WTC11 (cell line): ENCODE measurements around the gene TMEM178B. TPM values are rescaled to one million over a fixed set of nuclear protein-coding genes. Genes with fewer than 3 reads are reported as not detected.

Experiments
- ATAC-seq: fragments of 200-7000 bp; cut with Tn5 transposase; 2 replicates; pipeline ENCODE4 v1.10.0; 2021; ENCODE audit warnings: mild to moderate bottlenecking, moderate library complexity
- CTCF ChIA-PET: fragments of 300-600 bp; sonication (Branson Sonifier 250); formaldehyde crosslinking; loops from one replicate; lab custom pipeline; 2021; ENCODE audit warnings: antibody characterized with exemption; lab: Charles Lee
- POLR2A ChIA-PET: fragments of 350-600 bp; sonication (Branson Sonifier 250); formaldehyde crosslinking; loops from one replicate; lab custom pipeline; 2021; ENCODE audit warnings: antibody characterized with exemption; lab: Charles Lee
- DNase-seq: peaks from one replicate; pipeline ENCODE4 v3.0.0; 2021; ENCODE audit warnings: low spot score
- H3K27ac Mint-ChIP-seq: 2 replicates; pipeline ENCODE4 v1.8.0; 2021; ENCODE audit warnings: mixed read lengths
- H3K27me3 Mint-ChIP-seq: 2 replicates; pipeline ENCODE4 v1.8.0; 2021; ENCODE audit warnings: low read depth, mild to moderate bottlenecking, moderate library complexity, mixed read lengths
- H3K36me3 Mint-ChIP-seq: 2 replicates; pipeline ENCODE4 v1.8.0; 2021; ENCODE audit warnings: mixed read lengths
- H3K4me1 Mint-ChIP-seq: 2 replicates; pipeline ENCODE4 v1.8.0; 2022; ENCODE audit warnings: mixed read lengths
- H3K4me3 Mint-ChIP-seq: 2 replicates; pipeline ENCODE4 v1.8.0; 2021; ENCODE audit warnings: mild to moderate bottlenecking, moderate library complexity, mixed read lengths
- H3K9me3 Mint-ChIP-seq: 2 replicates; pipeline ENCODE4 v1.8.0; 2021; ENCODE audit warnings: mixed read lengths
- ATF1 ChIP-seq: sonication (generic); formaldehyde crosslinking; IDR thresholded peaks from 2 replicates; pipeline ENCODE4 v1.8.1; 2023; ENCODE audit warnings: mild to moderate bottlenecking, moderate library complexity, missing genetic modification reagents
- CTCF ChIP-seq: fragments of 200-600 bp; IDR thresholded peaks from 2 replicates; pipeline ENCODE4 v1.8.0; 2022; ENCODE audit warnings: antibody characterized with exemption
- E2F4 ChIP-seq: sonication (generic); formaldehyde crosslinking; IDR thresholded peaks from 2 replicates; pipeline ENCODE4 v1.8.1; 2022; ENCODE audit warnings: low read depth, mild to moderate bottlenecking, moderate library complexity, missing genetic modification reagents, borderline replicate concordance
- FOXJ3 ChIP-seq: sonication (generic); formaldehyde crosslinking; IDR thresholded peaks from 2 replicates; pipeline ENCODE4 v1.9.0; 2021; ENCODE audit warnings: missing genetic modification reagents, mild to moderate bottlenecking, borderline replicate concordance
- FOXK1 ChIP-seq: sonication (generic); formaldehyde crosslinking; IDR thresholded peaks from 2 replicates; pipeline ENCODE4 v1.8.0; 2022; ENCODE audit warnings: mild to moderate bottlenecking, moderate library complexity, missing genetic modification reagents
- GABPB1 ChIP-seq: sonication (generic); formaldehyde crosslinking; IDR thresholded peaks from 2 replicates; pipeline ENCODE4 v1.8.1; 2023; ENCODE audit warnings: mild to moderate bottlenecking, missing genetic modification reagents
- HMGA2 ChIP-seq: fragments of 250-450 bp; sonication (Bioruptor Pico); IDR thresholded peaks from 2 replicates; pipeline ENCODE4 v1.4.0; 2021; ENCODE audit warnings: mild to moderate bottlenecking, moderate library complexity
- NFYB ChIP-seq: sonication (generic); formaldehyde crosslinking; conservative IDR thresholded peaks from 2 replicates; pipeline ENCODE4 v1.8.0; 2022; ENCODE audit warnings: low read depth, missing genetic modification reagents
- PREB ChIP-seq: sonication (generic); formaldehyde crosslinking; IDR thresholded peaks from 2 replicates; pipeline ENCODE4 v1.8.1; 2022; ENCODE audit warnings: mild to moderate bottlenecking, missing genetic modification reagents, moderate library complexity, borderline replicate concordance
- SMAD3 ChIP-seq: sonication (generic); formaldehyde crosslinking; IDR thresholded peaks from 2 replicates; pipeline ENCODE4 v1.8.0; 2022; ENCODE audit warnings: missing genetic modification reagents, mild to moderate bottlenecking, borderline replicate concordance
- STAT6 ChIP-seq: sonication (generic); formaldehyde crosslinking; conservative IDR thresholded peaks from 2 replicates; pipeline ENCODE4 v1.8.1; 2023; ENCODE audit warnings: mild to moderate bottlenecking, low read depth, missing genetic modification reagents, moderate library complexity
- TP53 ChIP-seq: sonication (generic); formaldehyde crosslinking; IDR thresholded peaks from 2 replicates; pipeline ENCODE4 v1.8.1; 2023; ENCODE audit warnings: mild to moderate bottlenecking, missing genetic modification reagents
- USF2 ChIP-seq: sonication (generic); formaldehyde crosslinking; IDR thresholded peaks from 2 replicates; pipeline ENCODE4 v1.8.1; 2023; ENCODE audit warnings: mild to moderate bottlenecking, missing genetic modification reagents, moderate library complexity
- ZMAT4 ChIP-seq: fragments of 250-450 bp; sonication (Bioruptor Pico); IDR thresholded peaks from 2 replicates; pipeline ENCODE4 v1.9.0; 2021; ENCODE audit warnings: mild to moderate bottlenecking
- ZNF263 ChIP-seq: sonication (generic); formaldehyde crosslinking; IDR thresholded peaks from 2 replicates; pipeline ENCODE4 v1.8.1; 2022; ENCODE audit warnings: low read depth, mild to moderate bottlenecking, moderate library complexity, missing genetic modification reagents
- ZNF317 ChIP-seq: sonication (generic); formaldehyde crosslinking; IDR thresholded peaks from 2 replicates; pipeline ENCODE4 v1.8.1; 2023; ENCODE audit warnings: low read depth, mild to moderate bottlenecking, moderate library complexity, missing genetic modification reagents, borderline replicate concordance
- ZNF425 ChIP-seq: fragments of 250-450 bp; sonication (Bioruptor Pico); conservative IDR thresholded peaks from 2 replicates; pipeline ENCODE4 v1.9.0; 2021; ENCODE audit warnings: mild to moderate bottlenecking
- ZNF512 ChIP-seq: sonication (generic); formaldehyde crosslinking; IDR thresholded peaks from 2 replicates; pipeline ENCODE4 v1.8.1; 2022; ENCODE audit warnings: missing genetic modification reagents, borderline replicate concordance
- total RNA-seq: library from RNA; stranded (reverse); gene quantifications from 3 replicates; pipeline ENCODE4 v1.2.3, GENCODE V29; 2021

TMEM178B gene
- total RNA-seq, 1 experiment from 2014 or later, result 20.4 TPM

GRCh38 chr7:141417506-141417905, 343.6 kb downstream of the TMEM178B start (continued):
- TF ChIP-seq CTCF (no peak), ZNF425 (CRISPR knock-in tag) (no peak), ATF1 (CRISPR knock-in tag) (no peak), TP53 (CRISPR knock-in tag) (no peak), ZMAT4 (CRISPR knock-in tag) (no peak)

- no peak for DNase-seq
- POLR2A ChIA-PET, result no interaction called here
- Mint-ChIP-seq H3K4me1 (peaks cover 23% of the 10 kb centered on the region), H3K27me3 (no peaks in the 10 kb centered on the region), H3K9me3 (no peaks in the 10 kb centered on the region), H3K4me3 (no peak overlapping the region), H3K36me3 (no peaks in the 10 kb centered on the region), H3K27ac (no peak overlapping the region)
- no peak for ATAC-seq
- CTCF ChIA-PET, result no interaction called here
- TF ChIP-seq FOXJ3 (CRISPR knock-in tag), result no peak
- TF ChIP-seq ZNF512 (CRISPR knock-in tag), result no peak
- TF ChIP-seq ZNF317 (CRISPR knock-in tag), result no peak
- TF ChIP-seq PREB (CRISPR knock-in tag), result no peak
- no peak for TF ChIP-seq ZNF263 (CRISPR knock-in tag)
- no peak for TF ChIP-seq USF2 (CRISPR knock-in tag)
These were observed 344.2 kb downstream of the TMEM178B start for GRCh38 chr7:141418066-141418465.

- Mint-ChIP-seq H3K27me3 (peaks cover under 1% of the 10 kb centered on the region; the same call in 1 of the 2 replicates), H3K27ac (no peak overlapping the region), H3K36me3 (peaks cover 6% of the 10 kb centered on the region), H3K4me1 (peaks cover 33% of the 10 kb centered on the region), H3K4me3 (no peak overlapping the region), H3K9me3 (peaks cover 7% of the 10 kb centered on the region)
- POLR2A ChIA-PET, result no interaction called here
- ATAC-seq, result no peak
- DNase-seq, result no peak
- CTCF ChIA-PET, result interaction anchor here (0.7 kb wide), 1 partner anchor 34 kb away, joined by 3 read pairs; no protein-coding TSS in a partner anchor
- TF ChIP-seq SMAD3 (CRISPR knock-in tag) (no peak), HMGA2 (CRISPR knock-in tag) (no peak), FOXK1 (CRISPR knock-in tag) (no peak), E2F4 (no peak), NFYB (CRISPR knock-in tag) (no peak), STAT6 (CRISPR knock-in tag) (no peak), GABPB1 (no peak), PREB (CRISPR knock-in tag) (no peak)
These were observed 347.4 kb downstream of the TMEM178B start for GRCh38 chr7:141421306-141421705.
